ENCODE results near the gene P4HA2.

P4HA2 gene

DNA sequence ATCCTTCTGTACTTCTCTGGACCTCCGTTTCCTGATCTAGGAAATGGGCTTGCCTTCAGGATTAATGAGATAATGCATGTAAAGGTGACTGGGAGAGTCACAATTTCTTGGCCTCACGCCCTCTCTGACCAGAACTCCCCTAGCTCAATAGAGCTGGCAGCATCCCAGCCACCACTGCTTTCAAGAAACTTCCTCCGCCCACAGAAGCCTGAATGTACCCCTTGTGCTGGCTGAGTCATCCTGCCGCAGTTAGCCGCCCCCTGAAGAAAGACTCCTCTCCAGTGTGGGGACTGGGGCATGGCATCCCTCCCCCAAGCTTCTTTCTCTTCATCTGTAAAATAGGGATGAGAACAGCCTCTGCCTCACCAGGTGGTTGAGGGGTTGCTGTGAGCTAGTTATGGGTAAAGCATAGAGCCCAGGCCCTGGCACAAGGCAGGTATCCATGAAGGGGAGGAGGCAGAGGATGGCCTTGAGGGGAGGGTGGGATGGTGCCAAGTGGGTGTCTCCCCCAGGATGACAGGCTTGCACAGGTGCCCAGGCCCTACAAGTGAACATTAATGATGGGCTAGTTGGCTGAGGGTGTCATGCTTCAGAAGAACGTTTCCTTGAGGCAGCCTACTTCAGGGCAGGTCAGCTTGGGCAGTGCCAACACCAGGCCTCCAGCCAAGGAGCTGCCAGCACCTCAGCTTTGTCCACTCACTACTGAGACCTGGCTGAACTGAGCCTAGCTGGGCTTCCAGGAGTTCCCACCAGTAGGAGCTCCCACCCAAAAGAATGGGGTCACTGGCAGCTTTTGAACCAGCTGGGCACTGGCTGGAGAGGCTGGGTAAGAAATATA, 33.3 kb upstream of the P4HA2 start:
- Histone ChIP-seq H3K4me2 (ENCODE audit: low read length) (no peak overlapping the region), H3K4me3 (ENCODE audit: low read length) (no peak overlapping the region), H4K8ac (ENCODE audit: low read depth, low read length) (no peak overlapping the region), H3K4me1 (ENCODE audit: control insufficient read depth, low read depth, low read length) (no peaks in the 10 kb centered on the region), H2AK5ac (ENCODE audit: low read length) (no peak overlapping the region), H2BK15ac (replicated peaks; ENCODE audit: low read depth) (no peak overlapping the region), H3K27me3 (ENCODE audit: insufficient read depth, low read length, poor library complexity) (no peaks in the 10 kb centered on the region), H4K5ac (ENCODE audit: low read length) (no peak overlapping the region), H3K79me2 (ENCODE audit: control insufficient read depth, insufficient read depth, low read length) (no peaks in the 10 kb centered on the region), H3K18ac (ENCODE audit: low read length) (no peak overlapping the region), H2BK5ac (ENCODE audit: low read length) (no peak overlapping the region), H3K4ac (ENCODE audit: low read depth, low read length) (no peak overlapping the region), H3K79me1 (ENCODE audit: low read length) (no peaks in the 10 kb centered on the region), H3K27ac (ENCODE audit: low read depth, low read length) (no peak overlapping the region), H3K56ac (ENCODE audit: low read length) (no peak overlapping the region), H2BK120ac (ENCODE audit: low read depth, low read length) (no peak overlapping the region), H3K36me3 (ENCODE audit: control insufficient read depth, insufficient read depth, low read length) (no peaks in the 10 kb centered on the region), H3K9ac (ENCODE audit: low read length) (no peak overlapping the region), H3K23ac (ENCODE audit: low read length) (no peak overlapping the region)
- WGBS (ENCODE audit: extremely low coverage, insufficient coverage, low lambda C conversion rate) = no CpG with 5 or more reads among the region's 6 CpGs
- no peak for DNase-seq

DNA sequence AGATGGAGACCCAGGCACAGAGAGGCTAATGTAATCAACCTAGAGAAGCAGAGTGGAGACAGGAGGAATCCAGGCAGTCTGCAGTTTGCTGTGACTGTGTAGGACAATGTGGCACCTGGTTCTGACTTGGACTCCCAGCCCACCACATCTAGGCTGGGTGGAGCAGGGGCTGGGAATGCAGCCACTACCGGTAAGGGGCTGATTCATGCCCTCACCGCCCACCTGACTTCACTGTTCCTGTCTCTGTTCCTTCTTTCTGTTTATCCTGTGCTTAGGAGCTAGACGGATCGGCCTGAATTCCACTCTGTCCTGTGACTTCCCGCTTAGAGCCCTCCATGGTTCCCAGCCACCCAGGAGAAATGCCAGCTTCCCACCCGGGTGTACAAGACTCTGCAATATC, 32.4 kb upstream of the P4HA2 start:
- Histone ChIP-seq H3K56ac (ENCODE audit: low read length) (no peak overlapping the region), H3K4me3 (ENCODE audit: low read length) (no peak overlapping the region), H3K9ac (ENCODE audit: low read length) (no peak overlapping the region), H3K23ac (ENCODE audit: low read length) (no peak overlapping the region), H2BK120ac (ENCODE audit: low read depth, low read length) (no peak overlapping the region), H2BK15ac (replicated peaks; ENCODE audit: low read depth) (no peak overlapping the region), H3K4me2 (ENCODE audit: low read length) (no peak overlapping the region), H3K4me1 (ENCODE audit: control insufficient read depth, low read depth, low read length) (no peaks in the 10 kb centered on the region), H3K18ac (ENCODE audit: low read length) (no peak overlapping the region), H2AK5ac (ENCODE audit: low read length) (no peak overlapping the region), H3K27me3 (ENCODE audit: insufficient read depth, low read length, poor library complexity) (no peaks in the 10 kb centered on the region), H3K36me3 (ENCODE audit: control insufficient read depth, insufficient read depth, low read length) (no peaks in the 10 kb centered on the region), H4K8ac (ENCODE audit: low read depth, low read length) (no peak overlapping the region), H4K5ac (ENCODE audit: low read length) (no peak overlapping the region), H3K27ac (ENCODE audit: low read depth, low read length) (no peak overlapping the region), H3K79me2 (ENCODE audit: control insufficient read depth, insufficient read depth, low read length) (no peaks in the 10 kb centered on the region), H2BK5ac (ENCODE audit: low read length) (no peak overlapping the region), H3K4ac (ENCODE audit: low read depth, low read length) (no peak overlapping the region), H3K79me1 (ENCODE audit: low read length) (no peaks in the 10 kb centered on the region)
- WGBS (ENCODE audit: extremely low coverage, insufficient coverage, low lambda C conversion rate) = no CpG with 5 or more reads among the region's 6 CpGs
- DNase-seq = no peak

DNA sequence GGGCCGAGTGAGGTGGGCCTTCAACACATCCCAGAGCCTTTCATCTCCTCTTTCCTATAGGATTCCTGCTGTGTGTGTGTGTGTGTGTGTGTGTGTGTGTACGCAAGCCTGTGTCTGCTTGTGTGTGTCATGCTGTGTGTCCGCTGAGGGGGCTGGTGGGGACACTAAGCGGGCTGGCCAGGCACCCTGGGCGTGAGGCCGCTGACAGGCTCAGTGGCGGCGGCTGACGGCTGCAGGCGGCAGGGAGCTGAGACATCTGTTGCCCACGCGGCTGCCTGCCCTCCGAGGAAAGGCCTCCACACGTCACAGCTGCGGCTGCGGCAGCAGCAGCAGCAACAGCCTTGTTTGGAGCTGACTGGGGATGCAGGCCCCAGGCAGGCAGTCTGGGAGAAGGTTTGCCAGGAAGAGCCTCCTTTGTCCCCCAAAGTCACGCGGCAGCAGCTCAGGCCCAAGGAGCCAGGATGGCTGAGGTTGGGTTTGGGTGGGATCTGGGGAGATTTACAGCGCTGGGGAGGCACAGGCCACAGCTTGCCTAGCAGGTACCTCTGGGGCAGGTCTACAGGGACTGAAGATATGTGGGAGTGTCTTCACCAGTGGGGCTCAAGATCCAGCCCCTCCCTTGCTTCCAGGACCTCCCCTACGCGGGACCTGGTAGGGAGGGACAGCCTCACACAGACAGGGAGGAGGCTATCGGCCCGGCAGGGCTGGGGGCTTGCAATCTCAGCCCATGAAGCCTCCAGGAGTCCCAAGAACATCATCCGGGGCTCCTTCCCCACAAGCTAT, 31.6 kb upstream of the P4HA2 start:
- no peak overlapping the region for H2BK5ac ChIP-seq (ENCODE audit: low read length)
- DNase-seq = no peak
- H3K36me3 ChIP-seq (ENCODE audit: control insufficient read depth, insufficient read depth, low read length) = no peaks in the 10 kb centered on the region
- no peaks in the 10 kb centered on the region for H3K79me2 ChIP-seq (ENCODE audit: control insufficient read depth, insufficient read depth, low read length)
- H2BK120ac ChIP-seq (ENCODE audit: low read depth, low read length) = no peak overlapping the region
- H3K23ac ChIP-seq (ENCODE audit: low read length) = no peak overlapping the region
- H3K4me1 ChIP-seq (ENCODE audit: control insufficient read depth, low read depth, low read length) = no peaks in the 10 kb centered on the region
- H3K9ac ChIP-seq (ENCODE audit: low read length) = no peak overlapping the region
- no peak overlapping the region for H3K18ac ChIP-seq (ENCODE audit: low read length)
- no peak overlapping the region for H2AK5ac ChIP-seq (ENCODE audit: low read length)
- H3K4ac ChIP-seq (ENCODE audit: low read depth, low read length) = no peak overlapping the region
- no peak overlapping the region for H3K4me2 ChIP-seq (ENCODE audit: low read length)
- no peaks in the 10 kb centered on the region for H3K27me3 ChIP-seq (ENCODE audit: insufficient read depth, low read length, poor library complexity)
- H2BK15ac ChIP-seq (replicated peaks; ENCODE audit: low read depth) = no peak overlapping the region
- H3K56ac ChIP-seq (ENCODE audit: low read length) = no peak overlapping the region
- no peak overlapping the region for H4K5ac ChIP-seq (ENCODE audit: low read length)
- H3K4me3 ChIP-seq (ENCODE audit: low read length) = no peak overlapping the region
- WGBS (ENCODE audit: extremely low coverage, insufficient coverage, low lambda C conversion rate) = no CpG with 5 or more reads among the region's 24 CpGs
- H3K79me1 ChIP-seq (ENCODE audit: low read length) = no peaks in the 10 kb centered on the region
- H4K8ac ChIP-seq (ENCODE audit: low read depth, low read length) = no peak overlapping the region
- no peak overlapping the region for H3K27ac ChIP-seq (ENCODE audit: low read depth, low read length)

DNA sequence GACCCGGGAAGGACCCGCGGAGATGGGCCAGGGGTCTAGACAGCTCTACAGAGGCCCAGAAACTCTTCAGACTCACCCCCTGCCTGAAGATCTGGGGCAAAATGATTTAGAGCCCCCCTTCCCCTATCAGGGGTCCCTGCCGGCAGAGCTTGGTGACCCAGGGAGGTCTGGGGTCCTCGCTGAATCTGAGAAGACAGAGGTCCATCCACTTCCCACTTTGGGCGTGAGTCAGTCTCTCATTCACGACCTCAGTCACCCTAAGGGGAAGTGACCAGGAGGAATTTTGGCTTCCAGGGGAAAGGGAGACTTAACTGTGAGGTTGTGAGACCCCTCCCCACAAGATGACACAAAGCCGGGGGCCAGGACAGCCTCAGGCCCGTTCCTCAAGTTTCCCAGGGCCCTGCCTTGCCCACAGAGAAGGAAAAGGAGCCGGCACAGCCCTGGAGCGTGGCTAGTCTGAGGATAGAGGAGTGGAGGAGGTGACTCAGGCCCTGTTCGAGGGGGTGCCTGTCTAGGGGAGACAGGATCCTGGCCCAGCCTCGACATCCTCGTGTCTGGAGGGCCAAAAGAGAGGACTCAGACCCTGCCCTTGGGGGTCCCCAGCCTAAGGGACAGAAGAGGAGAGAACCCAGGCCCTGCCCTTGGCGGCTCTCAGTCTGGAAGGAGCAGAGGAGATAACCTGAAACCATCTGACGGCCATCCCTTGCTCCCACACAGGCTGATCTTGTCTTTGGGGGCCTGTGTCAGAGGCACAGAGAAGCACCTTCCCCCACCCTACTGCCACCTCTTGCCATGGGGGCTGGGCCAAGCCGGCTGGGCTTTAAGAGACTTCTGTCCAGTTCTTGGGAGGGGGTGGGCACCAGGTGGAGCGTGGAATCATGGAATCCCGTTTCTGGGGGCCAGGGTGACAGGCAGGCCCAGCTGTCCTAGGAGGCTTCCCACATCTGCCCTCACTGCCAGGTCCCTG, 30.7 kb upstream of the P4HA2 start:
- DNase-seq = no peak
- no peaks in the 10 kb centered on the region for H3K79me2 ChIP-seq (ENCODE audit: control insufficient read depth, insufficient read depth, low read length)
- H3K27me3 ChIP-seq (ENCODE audit: insufficient read depth, low read length, poor library complexity) = no peaks in the 10 kb centered on the region
- no peaks in the 10 kb centered on the region for H3K79me1 ChIP-seq (ENCODE audit: low read length)
- H3K4me2 ChIP-seq (ENCODE audit: low read length) = peak overlapping the region; percentile 85
- no peaks in the 10 kb centered on the region for H3K36me3 ChIP-seq (ENCODE audit: control insufficient read depth, insufficient read depth, low read length)
- no peak overlapping the region for H2BK15ac ChIP-seq (replicated peaks; ENCODE audit: low read depth)
- H3K18ac ChIP-seq (ENCODE audit: low read length) = peak overlapping the region; percentile 47
- H4K5ac ChIP-seq (ENCODE audit: low read length) = no peak overlapping the region
- H3K27ac ChIP-seq (ENCODE audit: low read depth, low read length) = no peak overlapping the region
- H2BK5ac ChIP-seq (ENCODE audit: low read length) = no peak overlapping the region
- no CpG with 5 or more reads among the region's 19 CpGs for WGBS (ENCODE audit: extremely low coverage, insufficient coverage, low lambda C conversion rate)
- no peak overlapping the region for H3K4me3 ChIP-seq (ENCODE audit: low read length)
- H2AK5ac ChIP-seq (ENCODE audit: low read length) = no peak overlapping the region
- peak overlapping the region; percentile 2 for H3K23ac ChIP-seq (ENCODE audit: low read length)
- H4K8ac ChIP-seq (ENCODE audit: low read depth, low read length) = no peak overlapping the region
- H3K56ac ChIP-seq (ENCODE audit: low read length) = peak overlapping the region; percentile 95
- H2BK120ac ChIP-seq (ENCODE audit: low read depth, low read length) = no peak overlapping the region
- H3K9ac ChIP-seq (ENCODE audit: low read length) = peak overlapping the region; percentile 81
- H3K4ac ChIP-seq (ENCODE audit: low read depth, low read length) = peak overlapping the region; percentile 64
- no peaks in the 10 kb centered on the region for H3K4me1 ChIP-seq (ENCODE audit: control insufficient read depth, low read depth, low read length)

DNA sequence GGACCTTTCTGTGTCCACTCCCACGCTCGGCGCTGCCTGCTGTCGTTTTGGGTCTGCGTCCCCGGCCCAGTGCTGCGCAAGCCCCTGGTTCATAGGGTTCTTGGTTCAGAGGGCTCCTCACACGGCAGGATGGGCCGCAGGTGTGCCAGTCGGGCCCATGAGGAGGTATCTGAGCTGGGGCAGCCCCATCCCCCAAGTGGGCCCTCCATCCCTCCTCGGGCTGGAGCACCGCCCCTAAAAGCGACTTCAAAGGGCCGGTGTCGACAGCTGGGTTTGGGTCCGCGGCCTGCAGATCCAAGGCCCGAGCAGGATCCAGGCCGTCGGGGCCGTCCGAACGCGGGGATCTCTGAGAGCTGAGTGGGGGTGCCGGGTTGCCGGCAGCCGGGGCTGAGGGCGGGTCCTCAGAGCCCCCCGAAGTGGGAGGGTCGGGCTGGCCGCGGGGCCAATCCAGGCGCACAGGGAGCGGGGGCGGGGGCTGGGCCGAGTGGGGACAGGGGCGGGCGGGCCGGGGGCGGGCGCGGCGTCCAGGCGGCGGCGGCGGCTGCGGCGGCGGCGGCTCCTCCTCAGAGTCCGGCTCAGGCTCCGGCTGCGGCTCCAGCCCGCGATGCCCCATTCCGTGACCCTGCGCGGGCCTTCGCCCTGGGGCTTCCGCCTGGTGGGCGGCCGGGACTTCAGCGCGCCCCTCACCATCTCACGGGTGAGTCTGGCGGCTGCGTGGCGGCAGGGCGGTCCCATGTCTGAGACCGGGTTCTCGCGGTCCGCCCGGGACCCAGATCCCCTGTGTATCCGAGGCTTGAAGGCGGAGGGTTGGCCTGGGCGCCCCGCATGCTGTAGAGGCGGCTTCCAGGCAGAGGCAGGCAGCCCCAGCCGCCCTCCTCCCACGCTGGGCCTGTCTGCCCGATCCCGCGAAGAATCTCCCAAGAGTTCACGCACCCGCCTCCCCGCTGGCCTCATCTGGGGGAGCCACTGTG, 29.8 kb upstream of the P4HA2 start, which contains the start of gene PDLIM4:
Gene PDLIM4 (plus strand): TSS at position 566 of the 971 bp plus-strand sequence. CDS start 39 bp downstream, at position 605.
- Histone ChIP-seq H3K4me1 (ENCODE audit: control insufficient read depth, low read depth, low read length) (no peaks in the 10 kb centered on the region), H2BK120ac (ENCODE audit: low read depth, low read length) (no peak within 1 kb of the TSS), H3K56ac (ENCODE audit: low read length) (peak within 1 kb of the TSS; percentile 95), H3K4me2 (ENCODE audit: low read length) (peak within 1 kb of the TSS; percentile 85), H3K36me3 (ENCODE audit: control insufficient read depth, insufficient read depth, low read length) (no peaks in the 10 kb centered on the region), H3K4ac (ENCODE audit: low read depth, low read length) (peak within 1 kb of the TSS; percentile 64), H3K18ac (ENCODE audit: low read length) (peak within 1 kb of the TSS; percentile 47), H4K5ac (ENCODE audit: low read length) (no peak within 1 kb of the TSS), H3K9ac (ENCODE audit: low read length) (peak within 1 kb of the TSS; percentile 81), H4K8ac (ENCODE audit: low read depth, low read length) (no peak within 1 kb of the TSS), H3K23ac (ENCODE audit: low read length) (peak within 1 kb of the TSS; percentile 66), H2BK15ac (replicated peaks; ENCODE audit: low read depth) (no peak within 1 kb of the TSS), H3K27ac (ENCODE audit: low read depth, low read length) (no peak within 1 kb of the TSS), H3K79me1 (ENCODE audit: low read length) (no peaks in the 10 kb centered on the region), H3K4me3 (ENCODE audit: low read length) (peak within 1 kb of the TSS; percentile 67), H2AK5ac (ENCODE audit: low read length) (no peak within 1 kb of the TSS), H3K79me2 (ENCODE audit: control insufficient read depth, insufficient read depth, low read length) (no peaks in the 10 kb centered on the region), H3K27me3 (ENCODE audit: insufficient read depth, low read length, poor library complexity) (no peaks in the 10 kb centered on the region), H2BK5ac (ENCODE audit: low read length) (no peak within 1 kb of the TSS)
- peak; percentile 65 for DNase-seq
- WGBS (ENCODE audit: extremely low coverage, insufficient coverage, low lambda C conversion rate) = no CpG with 5 or more reads among the region's 88 CpGs

All from mesendoderm (in vitro differentiated cells).